Superior temporal gyrus (tissue), 1 donor: Measurements from ENCODE around the gene GKAP1.
A peak's percentile ranks its signal among the peaks of the same experiment; 100 is the strongest.
"Not testable (repeated sequence)": the region's sequence is repeated elsewhere in the genome, so short reads cannot be mapped to it uniquely, and the experiment has no call there.

Experiments used
- DNase-seq: peaks from one replicate; pipeline ENCODE4 v3.0.0-alpha.2; 2016; ENCODE audit errors: extremely low spot score

Gene GKAP1

GRCh38 chr9:83817356-83818278, at the start of gene GKAP1:
GKAP1 (minus strand) TSS chr9:83817769; CDS start chr9:83806517, 11,252 bp downstream.
- peak; percentile 59 for DNase-seq

DNA sequence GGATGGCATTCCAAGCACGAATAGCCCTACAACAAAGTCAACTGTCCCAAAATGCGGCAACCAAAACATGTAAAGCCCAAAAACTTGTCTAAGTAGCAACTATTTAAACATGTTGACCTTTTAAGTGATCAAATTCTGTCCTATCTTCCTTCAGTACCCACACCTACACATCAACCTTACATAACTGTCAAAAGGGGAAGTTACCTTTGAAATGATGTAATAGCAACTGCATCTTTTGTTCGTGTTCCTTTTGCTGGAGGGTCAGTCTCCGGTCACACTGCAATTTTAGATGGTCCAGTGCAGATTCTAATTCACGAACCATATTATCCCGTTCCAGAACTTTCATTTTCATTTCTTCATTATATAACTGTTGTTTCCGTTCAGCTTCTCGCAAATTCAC, 32.3 kb upstream of the GKAP1 start:
- not testable (repeated sequence) for DNase-seq

GRCh38 chr9:83837070-83837643, 19.6 kb upstream of the GKAP1 start:
- DNase-seq, result not testable (repeated sequence)

DNA sequence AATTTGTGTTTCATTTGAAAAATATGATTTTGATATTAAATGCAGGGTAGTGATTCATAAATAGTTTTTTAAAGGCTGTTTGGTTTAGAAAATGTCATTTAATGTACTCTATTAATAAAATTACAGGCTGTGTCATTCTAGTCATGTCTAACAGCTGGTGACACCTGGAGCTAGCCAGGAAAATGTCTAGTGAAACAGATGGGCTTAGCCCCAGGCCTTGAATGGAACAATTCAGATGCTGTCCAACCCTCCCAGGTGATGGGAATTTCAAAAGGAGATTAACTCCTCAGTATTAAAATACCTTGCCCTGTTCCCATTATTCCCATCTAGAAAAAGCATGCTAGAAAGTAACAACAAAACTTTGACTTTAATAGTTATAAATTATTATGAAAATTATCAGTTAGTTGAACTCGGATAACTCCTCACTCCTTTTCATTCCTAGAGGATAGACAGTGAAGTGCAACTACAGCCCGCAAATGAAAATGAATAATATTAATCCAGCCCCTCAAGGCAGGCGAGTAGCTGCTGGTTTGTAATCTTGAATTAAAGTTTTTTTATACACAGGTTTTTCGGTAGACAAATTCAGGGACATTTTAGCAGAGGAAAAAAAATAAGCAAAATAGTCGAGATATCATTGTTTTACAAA, 13.0 kb upstream of the GKAP1 start:
- not testable (repeated sequence) for DNase-seq

DNA sequence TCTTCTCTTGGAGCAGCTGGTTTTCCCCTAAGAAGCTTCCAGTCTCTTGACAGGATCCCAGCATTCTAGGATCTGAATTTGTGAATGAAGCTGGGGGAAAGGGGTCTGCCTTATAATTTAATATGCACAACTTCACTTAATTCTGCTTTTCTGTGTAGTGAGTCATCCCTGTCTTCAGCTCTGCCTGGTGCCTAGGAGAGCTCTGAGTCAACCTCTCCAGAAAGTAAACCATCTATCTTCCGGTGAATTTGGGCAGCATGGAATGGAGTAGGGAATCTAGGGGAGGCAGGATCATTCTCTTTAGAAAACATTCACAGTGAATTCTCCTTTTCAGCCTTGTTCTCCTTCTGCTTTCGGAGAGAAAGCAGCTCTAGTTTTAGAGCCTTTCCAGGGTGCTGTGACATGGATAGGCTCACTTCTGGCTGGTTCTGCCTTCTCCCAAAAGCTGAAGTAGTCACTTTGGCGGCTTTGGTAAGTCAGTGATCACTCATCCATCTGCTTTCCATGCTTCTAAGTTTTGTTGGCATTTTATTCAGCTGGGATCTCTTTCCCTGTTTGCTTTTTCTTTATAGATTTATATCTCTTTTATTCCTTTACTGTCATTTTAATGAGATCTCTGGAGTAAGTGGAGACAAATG, 7.5 kb upstream of the GKAP1 start:
- not testable (repeated sequence) for DNase-seq

GRCh38 chr9:83817011-83817355, 586 bp downstream of the GKAP1 start:
- not testable (repeated sequence) for DNase-seq

GRCh38 chr9:83815120-83815519, 2.4 kb downstream of the GKAP1 start:
- not testable (repeated sequence) for DNase-seq

DNA sequence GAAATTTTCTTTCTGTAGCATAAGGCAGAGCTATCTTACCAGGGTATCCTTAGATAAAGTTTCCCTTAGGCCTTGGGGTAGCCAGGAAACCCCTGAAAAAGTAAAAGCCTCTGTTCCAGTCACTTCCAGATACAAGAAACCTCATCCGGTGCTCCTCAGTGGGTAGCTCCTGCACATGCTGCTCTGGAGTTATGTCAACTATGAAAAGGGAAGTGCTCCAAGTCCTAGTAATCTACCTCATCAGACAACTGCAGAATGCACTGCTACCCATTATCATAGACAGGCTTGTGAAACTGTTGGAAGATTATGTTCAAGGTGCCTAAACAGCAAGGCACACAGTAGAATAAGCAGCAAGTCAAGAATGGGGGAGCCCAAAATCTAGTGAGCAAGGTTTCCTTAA, 8.4 kb downstream of the GKAP1 start:
- DNase-seq, result not testable (repeated sequence)

GRCh38 chr9:83804454-83804853, 13.1 kb downstream of the GKAP1 start:
- not testable (repeated sequence) for DNase-seq

GRCh38 chr9:83803941-83804340, 13.6 kb downstream of the GKAP1 start:
- DNase-seq, result not testable (repeated sequence)

DNA sequence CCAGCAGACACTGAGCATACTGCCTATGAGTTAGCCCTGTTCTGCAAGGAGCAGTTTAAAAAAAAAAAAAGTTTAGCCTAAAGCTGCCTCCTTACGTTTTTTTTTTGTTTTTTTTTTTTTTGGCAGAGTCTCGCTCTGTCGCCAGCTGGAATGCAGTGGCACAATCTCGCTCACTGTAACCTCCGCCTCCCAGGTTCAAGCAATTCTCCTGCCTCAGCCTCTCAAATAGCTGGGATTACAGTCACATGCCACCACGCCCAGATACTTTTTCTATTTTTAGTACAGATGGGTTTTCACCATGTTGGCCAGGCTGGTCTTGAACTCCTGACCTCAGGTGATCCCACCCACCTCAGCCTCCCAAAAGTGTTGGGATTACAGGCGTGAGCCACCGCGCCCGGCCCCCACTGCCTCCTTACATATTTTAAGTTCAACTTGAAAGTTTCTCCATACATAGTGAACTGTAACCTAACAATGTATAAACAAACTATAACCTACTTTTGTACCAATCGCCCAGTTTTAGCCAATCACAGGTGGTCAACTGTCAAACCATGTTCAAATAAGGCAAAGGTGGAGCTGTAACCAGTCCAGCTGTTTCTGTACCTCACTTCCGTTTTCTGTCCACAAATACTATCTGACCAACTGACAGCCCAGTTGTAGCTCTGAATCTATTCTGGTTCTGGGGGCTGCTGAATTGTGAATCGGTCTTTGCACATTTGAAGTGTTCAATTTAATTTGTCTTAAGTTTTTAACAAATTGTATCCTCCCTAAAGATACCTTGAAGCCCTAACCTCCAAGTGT, 17.1 kb downstream of the GKAP1 start:
- no peak for DNase-seq

DNA sequence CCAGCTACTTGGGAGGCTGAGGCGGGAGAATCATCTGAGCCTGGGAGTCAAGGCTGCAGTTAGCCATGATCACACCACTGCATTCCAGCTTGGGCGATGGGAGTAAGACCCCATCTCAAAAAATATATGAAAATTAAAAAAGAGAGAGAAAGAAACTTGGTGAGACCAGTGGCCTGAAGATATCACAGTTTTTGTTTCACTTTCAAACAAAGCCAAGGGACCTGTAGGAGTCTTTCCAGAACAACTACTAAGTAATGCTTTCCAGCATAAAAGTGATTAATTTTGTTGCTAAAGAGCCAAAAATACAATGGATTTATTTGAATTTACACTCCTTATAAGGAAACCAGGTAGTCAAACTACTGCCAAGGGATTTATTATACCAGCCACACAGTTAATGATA, 23.5 kb downstream of the GKAP1 start:
- no peak for DNase-seq

- DNase-seq, result no peak
Measured at GRCh38 chr9:83792746-83793145, 24.8 kb downstream of the GKAP1 start.

DNA sequence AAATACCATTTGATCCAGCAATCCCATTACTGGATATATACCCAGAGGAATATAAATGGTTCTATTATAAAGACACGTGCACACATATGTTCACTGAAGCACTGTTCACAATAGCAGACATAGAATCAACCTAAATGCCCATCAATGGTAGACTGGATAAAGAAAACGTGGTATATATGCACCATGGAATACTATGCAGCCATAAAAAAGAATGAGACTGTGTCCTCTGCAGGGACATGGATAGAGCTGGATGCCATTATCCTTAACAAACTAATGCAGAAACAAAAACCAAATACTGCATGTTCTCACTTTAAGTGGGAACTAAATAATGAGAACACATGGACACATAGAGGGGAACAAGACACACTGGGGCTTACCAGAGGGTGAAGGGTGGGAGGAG, 39.4 kb downstream of the GKAP1 start:
- DNase-seq, result no peak

GRCh38 chr9:83775932-83776331, 41.6 kb downstream of the GKAP1 start:
- no peak for DNase-seq

GRCh38 chr9:83772860-83773259, 44.7 kb downstream of the GKAP1 start:
- DNase-seq, result no peak

GRCh38 chr9:83765376-83765775, 52.2 kb downstream of the GKAP1 start:
- DNase-seq, result no peak

GRCh38 chr9:83754383-83754977, 63.1 kb downstream of the GKAP1 start:
- DNase-seq, result no peak

DNA sequence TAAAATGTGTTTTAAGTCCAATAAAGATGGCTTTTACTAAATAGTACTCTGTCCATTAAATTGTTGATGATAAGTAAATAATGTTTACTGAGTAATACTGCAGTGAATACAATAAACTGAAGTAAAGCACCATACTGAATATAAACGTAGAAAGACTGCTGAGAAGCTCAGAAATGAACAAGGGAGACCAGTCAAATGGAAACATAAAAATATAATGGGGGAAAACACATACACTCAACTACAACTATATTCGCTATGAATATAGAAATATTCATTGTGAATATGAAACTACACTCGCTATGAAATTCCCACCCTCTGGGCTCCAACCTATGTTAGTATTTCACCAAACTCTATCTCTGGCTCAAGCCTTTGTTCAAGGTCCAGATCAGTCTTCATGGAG, 67.9 kb downstream of the GKAP1 start:
- no peak for DNase-seq

- no peak for DNase-seq
Measured at GRCh38 chr9:83744206-83744605, 73.4 kb downstream of the GKAP1 start.

DNA sequence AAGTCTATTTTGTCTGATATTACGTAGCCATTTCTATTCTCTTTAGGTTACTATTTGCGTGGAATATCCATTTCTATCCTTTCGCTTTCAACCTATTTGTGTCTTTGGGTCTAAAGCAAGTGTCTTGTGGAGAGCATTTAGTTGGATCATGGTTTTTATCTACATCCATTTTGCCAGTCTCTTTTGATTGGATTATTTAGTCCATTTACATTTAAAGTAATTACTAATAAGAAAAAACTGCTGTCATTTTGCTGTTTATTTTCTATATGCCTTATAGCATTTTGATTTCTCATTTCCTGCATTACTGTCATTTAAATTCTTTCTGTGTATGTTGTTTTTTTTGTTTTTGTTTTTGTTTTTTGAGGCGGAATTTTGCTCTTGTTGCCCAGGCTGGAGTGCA, 83.8 kb downstream of the GKAP1 start:
- DNase-seq, result no peak
